Fibroblast of lung (primary cell): ENCODE measurements around the gene CCND2.

Experiments used
- CTCF ChIP-seq, 2 donors: IDR thresholded peaks in 1 of 2; conservative IDR thresholded peaks in 1 of 2; 1 replicate in 1 of 2; 2 replicates in 1 of 2; pipeline ENCODE4 v1.5.1; 2011 to 2012; ENCODE audit warnings: low read length in 2 of 2, control low read depth in 1 of 2, inconsistent platforms in 1 of 2, low read depth in 1 of 2, mild to moderate bottlenecking in 1 of 2
- EZH2 ChIP-seq: IDR thresholded peaks from 2 replicates; pipeline ENCODE4 v1.5.1; 2012; ENCODE audit warnings: low read length, control low read depth, mild to moderate bottlenecking; ENCODE audit errors: missing control alignments

- TF ChIP-seq CTCF (conservative IDR thresholded peaks at IDR 0.05 in 1 of 2, IDR thresholded peaks at IDR 0.05 in 1 of 2; ENCODE audit: low read depth in 1 of 2, low read length in 2 of 2) (no peak), EZH2 (no peak)
These were observed 33.3 kb upstream of the CCND2 start for GRCh38 chr12:4240161-4240783.
